Adrenal gland (tissue), 12 donors: ENCODE results near the gene PRKCE. TPM values are rescaled to one million over a fixed set of nuclear protein-coding genes. Genes with fewer than 3 reads are reported as not detected.

ENCODE experiments used
- DNase-seq, 7 donors: peaks; one replicate each; pipeline ENCODE4 v3.0.0-alpha.2; 2019 to 2020
- H3K27ac ChIP-seq, 5 donors: fragments of 200-600 bp; sonication (generic) in 4 of 5; 1 replicate in 3 of 5; 2 replicates in 2 of 5; pipeline versions ENCODE4 v1.5.1 to v1.8.0; 2016 to 2020; ENCODE audit warnings: mild to moderate bottlenecking in 1 of 5
- H3K27me3 ChIP-seq: fragments of 200-600 bp; 2 replicates; pipeline ENCODE4 v1.8.0; 2021
- H3K36me3 ChIP-seq, 2 donors: fragments of 200-600 bp; replicated peaks in 1 of 2; 1 replicate in 1 of 2; 2 replicates in 1 of 2; pipeline versions ENCODE4 v1.5.1 to v1.8.0; 2018 to 2022
- H3K4me1 ChIP-seq, 2 donors: fragments of 200-600 bp; replicated peaks in 1 of 2; 1 replicate in 1 of 2; 2 replicates in 1 of 2; pipeline versions ENCODE4 v1.5.1 to v1.8.0; 2018 to 2021
- H3K4me3 ChIP-seq, 4 donors: fragments of 200-600 bp; sonication (generic) in 3 of 4; one replicate each; pipeline ENCODE4 v1.5.1; 2016 to 2018
- H3K9me3 ChIP-seq, 3 donors: fragments of 200-600 bp; sonication (generic) in 1 of 3; replicated peaks in 1 of 3; 1 replicate in 2 of 3; 2 replicates in 1 of 3; pipeline versions ENCODE4 v1.5.1 to v1.8.0; 2016 to 2021
- POLR2A ChIP-seq, 2 donors: fragments of 450-650 bp; IDR thresholded peaks; one replicate each; pipeline ENCODE4 v1.6.1; 2017; ENCODE audit warnings: antibody characterized with exemption in 2 of 2, mild to moderate bottlenecking in 2 of 2, moderate library complexity in 1 of 2
- WGBS, 4 donors: extraction: QIAGEN DNeasy Blood & Tissue Kit in 2 of 4; methylation state at CpG; one replicate each; pipeline versions ENCODE4 v1.1.5 to v1.1.7; 2013 to 2017; 5-methylcytosine and 5-hydroxymethylcytosine counted together
- intact Hi-C, 2 donors: fragments of 100-400 bp; cut with DNase I; formaldehyde crosslinking; loops; one replicate each; pipeline versions ENCODE4 v1.14.1 to v1.15.0; 2022 to 2023
- polyA plus RNA-seq, 3 donors: library from polyadenylated mRNA; stranded (reverse); fragments of 200-250 nt in 2 of 3; fragments of 350-450 nt in 1 of 3; fragmentation: Illumina TruSeq in 1 of 3; extraction: RNeasy Lipid Tissue Mini Kit (QIAGEN cat#74804) in 1 of 3; gene quantifications; one replicate each; pipeline ENCODE4 v1.2.3, GENCODE V29; 2013 to 2014
- total RNA-seq, 9 donors: library from RNA; depleted of rRNA in 4 of 9; stranded (reverse); fragments of >200 nt in 4 of 9; fragments of 120-200 nt in 1 of 9; fragmentation: NEBNext Ultra II Directional in 1 of 9; extraction: Animal tissue kit (Norgen Biotek cat#: 25700) in 1 of 9; gene quantifications; one replicate each; pipeline versions ENCODE4 v1.1.0 to v1.2.4, GENCODE V29; 2013 to 2023
- TF ChIP-seq, protein P1 (sequence below), 6 experiments: fragments of 450-650 bp in 4 of 6; fragments of 200-600 bp in 2 of 6; sonication (generic) in 1 of 6; IDR thresholded peaks; 1 replicate in 5 of 6; 2 replicates in 1 of 6; pipeline versions ENCODE4 v1.5.1 to v1.8.0; 2016 to 2021; ENCODE audit warnings: antibody characterized with exemption in 6 of 6, mild to moderate bottlenecking in 2 of 6, moderate library complexity in 1 of 6
- donor health status: healthy with polysubstance abuse.
- donor health status: Bipolar disorder and iron deficiency.
- donor health status: DM: yes; HTN: yes; CAD: no.
- donor health status: DM: no; HTN: no; CAD: no.
- donor health status: DM: no; HTN: no; CAD: no.
- donor health status: DM: yes; HTN: yes; CAD: no.

The PRKCE gene
- total and polyA plus RNA-seq, 12 donors = 1.9 to 19.2 (median 8.0) TPM

DNA sequence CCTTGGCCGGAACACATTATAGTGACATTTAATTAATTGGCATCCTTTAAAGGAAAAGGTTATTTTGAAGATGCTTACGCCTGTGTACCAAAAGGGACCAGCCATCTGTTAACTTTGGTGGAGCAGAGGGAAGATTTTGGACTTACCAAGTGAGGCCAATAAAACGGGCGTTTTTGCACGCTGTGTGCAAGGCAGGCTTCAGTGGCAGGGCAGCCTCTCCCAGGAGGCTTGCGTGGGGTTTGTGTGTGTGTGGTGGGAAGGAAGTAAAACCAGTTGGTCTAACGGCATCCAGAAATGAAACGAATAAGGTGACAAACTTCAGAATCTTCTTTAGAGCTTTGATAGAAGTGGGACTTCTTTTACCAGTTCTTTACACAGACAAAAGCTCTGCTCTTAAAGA is 191.7 kb downstream of the PRKCE start:
- no peak overlapping the region for H3K4me3 ChIP-seq
- no peaks in the 10 kb centered on the region for H3K36me3 ChIP-seq
- peaks cover 0 to 23% of the 10 kb centered on the region in 2 donors for H3K4me1 ChIP-seq
- DNase-seq = no peak
- TF ChIP-seq, protein P1, sequence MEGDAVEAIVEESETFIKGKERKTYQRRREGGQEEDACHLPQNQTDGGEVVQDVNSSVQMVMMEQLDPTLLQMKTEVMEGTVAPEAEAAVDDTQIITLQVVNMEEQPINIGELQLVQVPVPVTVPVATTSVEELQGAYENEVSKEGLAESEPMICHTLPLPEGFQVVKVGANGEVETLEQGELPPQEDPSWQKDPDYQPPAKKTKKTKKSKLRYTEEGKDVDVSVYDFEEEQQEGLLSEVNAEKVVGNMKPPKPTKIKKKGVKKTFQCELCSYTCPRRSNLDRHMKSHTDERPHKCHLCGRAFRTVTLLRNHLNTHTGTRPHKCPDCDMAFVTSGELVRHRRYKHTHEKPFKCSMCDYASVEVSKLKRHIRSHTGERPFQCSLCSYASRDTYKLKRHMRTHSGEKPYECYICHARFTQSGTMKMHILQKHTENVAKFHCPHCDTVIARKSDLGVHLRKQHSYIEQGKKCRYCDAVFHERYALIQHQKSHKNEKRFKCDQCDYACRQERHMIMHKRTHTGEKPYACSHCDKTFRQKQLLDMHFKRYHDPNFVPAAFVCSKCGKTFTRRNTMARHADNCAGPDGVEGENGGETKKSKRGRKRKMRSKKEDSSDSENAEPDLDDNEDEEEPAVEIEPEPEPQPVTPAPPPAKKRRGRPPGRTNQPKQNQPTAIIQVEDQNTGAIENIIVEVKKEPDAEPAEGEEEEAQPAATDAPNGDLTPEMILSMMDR (IDR thresholded peaks at IDR 0.05) = no peak
- TF ChIP-seq POLR2A (IDR thresholded peaks at IDR 0.05) = no peak
- H3K9me3 ChIP-seq = no peaks in the 10 kb centered on the region
- H3K27ac ChIP-seq = no peak overlapping the region
- whole genome bisulfite sequencing, 4 donors = 80 to 95% (median 82%) methylated on average over 8 of the region's 8 CpGs
- intact Hi-C loops = no loop called here
- H3K27me3 ChIP-seq = no peaks in the 10 kb centered on the region

DNA sequence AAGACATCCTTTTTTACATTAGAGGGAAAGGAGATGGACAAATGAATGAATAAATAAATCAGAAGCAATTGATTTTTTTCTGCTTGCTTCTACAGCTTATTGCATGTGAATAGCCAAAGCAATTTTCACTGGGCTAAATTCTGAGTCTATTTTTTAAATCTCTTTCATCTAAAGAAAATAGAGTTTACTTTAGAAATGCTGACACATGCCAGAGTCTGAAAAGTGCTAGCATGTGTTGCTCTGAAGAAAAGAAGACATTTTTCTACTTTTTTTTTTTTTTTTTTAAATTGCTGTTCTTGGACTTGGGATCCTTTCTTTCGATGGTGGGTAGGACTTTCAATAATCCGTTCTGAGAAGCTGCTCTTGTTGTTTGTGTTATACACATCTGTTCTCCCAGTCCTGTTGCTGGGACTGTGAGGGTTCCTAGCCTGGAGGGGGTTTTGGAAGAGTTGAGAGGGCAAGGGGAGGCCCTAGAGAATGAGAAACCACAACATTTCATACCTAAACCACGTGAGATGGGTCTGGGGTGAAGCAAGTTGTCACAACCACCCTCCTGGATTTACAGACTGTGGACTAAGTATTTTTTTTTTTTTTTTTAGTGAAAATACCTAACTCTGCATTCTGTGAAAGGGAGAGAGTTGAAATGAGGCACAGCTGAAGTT is 193.5 kb downstream of the PRKCE start:
- no peak for TF ChIP-seq POLR2A (IDR thresholded peaks at IDR 0.05)
- TF ChIP-seq, protein P1 (IDR thresholded peaks at IDR 0.05) = no peak
- no peaks in the 10 kb centered on the region for H3K27me3 ChIP-seq
- H3K4me1 ChIP-seq = peaks cover 0 to 14% of the 10 kb centered on the region in 2 donors
- no peak overlapping the region for H3K27ac ChIP-seq
- H3K36me3 ChIP-seq = no peaks in the 10 kb centered on the region
- no peaks in the 10 kb centered on the region for H3K9me3 ChIP-seq
- intact Hi-C loops = no loop called here
- WGBS, 4 donors = 79 to 89% (median 84%) methylated on average over 3 of the region's 3 CpGs
- H3K4me3 ChIP-seq = no peak overlapping the region
- no peak for DNase-seq

DNA sequence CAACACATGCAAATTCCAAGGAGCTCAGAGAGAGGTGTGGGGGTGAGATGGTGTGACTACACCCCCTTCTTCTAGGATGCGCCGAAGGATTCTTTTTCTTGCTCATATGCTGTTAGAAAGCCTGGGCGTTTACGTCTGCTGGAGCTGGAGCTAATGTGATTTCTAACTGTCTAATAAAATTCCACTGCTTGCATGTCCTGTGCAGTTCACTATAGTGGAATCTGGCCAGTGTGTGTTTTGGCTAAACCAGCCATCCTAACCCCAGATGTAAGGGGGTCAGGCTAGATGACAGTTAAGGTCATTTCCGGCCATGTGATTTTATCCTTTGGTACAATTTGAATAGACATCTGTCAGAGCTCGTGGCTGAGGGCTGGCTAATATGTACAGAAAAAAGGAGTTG is 194.1 kb downstream of the PRKCE start:
- no peak overlapping the region for H3K4me3 ChIP-seq
- TF ChIP-seq POLR2A (IDR thresholded peaks at IDR 0.05) = no peak
- TF ChIP-seq, protein P1 (IDR thresholded peaks at IDR 0.05) = no peak
- intact Hi-C loops = no loop called here
- H3K27ac ChIP-seq = no peak overlapping the region
- DNase-seq = no peak
- no peaks in the 10 kb centered on the region for H3K36me3 ChIP-seq
- H3K27me3 ChIP-seq = no peaks in the 10 kb centered on the region
- H3K9me3 ChIP-seq = no peaks in the 10 kb centered on the region
- peaks cover 0 to 14% of the 10 kb centered on the region in 2 donors for H3K4me1 ChIP-seq
- 68 to 87% (median 80%) methylated on average over 6 of the region's 6 CpGs for WGBS, 4 donors

DNA sequence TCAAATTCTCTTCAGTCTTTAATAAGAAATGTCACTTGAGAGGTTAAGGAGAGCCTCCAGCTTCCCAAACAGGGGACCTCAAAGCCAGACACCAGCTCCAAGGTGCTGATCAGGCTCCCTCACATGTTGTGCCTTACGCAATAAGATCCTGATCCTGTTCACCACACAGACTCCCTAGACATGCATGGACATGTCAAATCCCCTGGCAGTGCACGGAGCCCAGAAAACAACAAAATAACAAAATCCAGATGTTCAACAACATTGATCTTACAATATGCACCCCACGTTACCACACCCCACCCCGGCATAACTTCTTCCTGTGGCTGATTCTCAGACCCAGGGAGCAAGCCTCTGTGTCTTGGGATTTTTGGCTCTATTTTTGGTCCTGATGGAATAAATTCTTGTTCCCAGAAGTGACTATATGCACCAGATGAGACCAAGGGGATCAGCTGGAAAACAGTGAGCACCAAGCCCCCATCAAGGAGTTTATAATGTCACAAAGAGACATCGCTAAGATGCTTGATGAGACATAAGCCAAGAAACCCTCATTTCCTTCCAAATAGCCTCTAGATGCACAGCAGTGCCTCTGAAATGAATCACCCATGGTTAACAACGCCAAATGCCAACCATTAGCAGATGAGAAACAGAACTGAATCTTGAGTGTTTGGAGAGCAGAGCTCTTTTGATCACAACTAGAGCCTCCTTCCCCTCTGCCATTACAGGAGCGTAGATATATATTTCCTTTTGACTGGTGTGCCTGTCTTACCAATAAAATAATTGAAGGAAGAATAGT is 198.2 kb downstream of the PRKCE start:
- WGBS, 4 donors = 88 to 91% (median 90%) methylated on average over 7 of the region's 7 CpGs
- no peak for DNase-seq
- intact Hi-C loops = no loop called here

More for the DNA sequence above, 198.2 kb downstream of the PRKCE start:
- Histone ChIP-seq H3K36me3 (no peaks in the 10 kb centered on the region), H3K27ac (no peak overlapping the region), H3K4me3 (no peak overlapping the region), H3K27me3 (no peaks in the 10 kb centered on the region), H3K4me1 (no peaks in the 10 kb centered on the region), H3K9me3 (no peaks in the 10 kb centered on the region)
- TF ChIP-seq POLR2A (IDR thresholded peaks at IDR 0.05) = no peak
- TF ChIP-seq, protein P1 (IDR thresholded peaks at IDR 0.05) = no peak
